AML-193 (cell line): ENCODE data around the gene CSPG4.
"Not testable (repeated sequence)": the region's sequence is repeated elsewhere in the genome, so short reads cannot be mapped to it uniquely, and the experiment has no call there.

Source experiments
- DNase-seq, 2 experiments: peaks; one replicate each; lab custom pipeline; 2025; lab: John Stamatoyannopoulos, UW

CSPG4 gene

GRCh38 chr15:75712668-75713337 lies at the start of gene CSPG4:
CSPG4 (minus strand) TSS chr15:75712848; CDS start chr15:75712755, 93 bp downstream.
- no peak for DNase-seq

- not testable (repeated sequence) for DNase-seq
Observed at GRCh38 chr15:75762357-75762718, 49.7 kb upstream of the CSPG4 start.

- DNase-seq, result no peak
Observed at GRCh38 chr15:75761446-75762356, 49.1 kb upstream of the CSPG4 start.

- no peak for DNase-seq
Observed at GRCh38 chr15:75760704-75761435, 48.2 kb upstream of the CSPG4 start.

- DNase-seq, result not testable (repeated sequence)
Observed at GRCh38 chr15:75760131-75760520, 47.5 kb upstream of the CSPG4 start.

- peak; percentile 11 to 12 for DNase-seq
Observed at GRCh38 chr15:75759416-75760130, 46.9 kb upstream of the CSPG4 start.

GRCh38 chr15:75758071-75758872 lies 45.6 kb upstream of the CSPG4 start:
- DNase-seq, result peak; percentile 67 to 70

- not testable (repeated sequence) for DNase-seq
Observed at GRCh38 chr15:75754871-75755270, 42.2 kb upstream of the CSPG4 start.

GRCh38 chr15:75753145-75753544 lies 40.5 kb upstream of the CSPG4 start:
- DNase-seq, result no peak

- no peak for DNase-seq
Observed at GRCh38 chr15:75751891-75752290, 39.2 kb upstream of the CSPG4 start.

- DNase-seq, result no peak
Observed at GRCh38 chr15:75751116-75751875, 38.6 kb upstream of the CSPG4 start.

- no peak for DNase-seq
Observed at GRCh38 chr15:75750261-75751050, 37.8 kb upstream of the CSPG4 start.

- no peak for DNase-seq
Observed at GRCh38 chr15:75749820-75750219, 37.2 kb upstream of the CSPG4 start.

- DNase-seq, result peak in 1 of 2 experiments; percentile 22
Observed at GRCh38 chr15:75748882-75749281, 36.2 kb upstream of the CSPG4 start.

GRCh38 chr15:75747121-75747520 lies 34.5 kb upstream of the CSPG4 start:
- DNase-seq, result not testable (repeated sequence)

GRCh38 chr15:75745305-75745704 lies 32.7 kb upstream of the CSPG4 start:
- no peak for DNase-seq

- DNase-seq, result not testable (repeated sequence)
Observed at GRCh38 chr15:75742346-75742745, 29.7 kb upstream of the CSPG4 start.

- DNase-seq, result no peak
Observed at GRCh38 chr15:75739791-75740190, 27.1 kb upstream of the CSPG4 start.

- peak; percentile 84 to 90 for DNase-seq
Observed at GRCh38 chr15:75738647-75739325, 26.1 kb upstream of the CSPG4 start.
